Stomach (tissue), 9 donors: Measurements from ENCODE around the gene GPI. TPM values are rescaled to one million over a fixed set of nuclear protein-coding genes. Genes with fewer than 3 reads are reported as not detected.
A peak's percentile ranks its signal among the peaks of the same experiment; 100 is the strongest.

Experiments used
- DNase-seq, 2 donors: peaks; one replicate each; pipeline versions ENCODE4 v3.0.0 to v3.0.0-alpha.2; 2013 to 2019
- H3K27ac ChIP-seq, 5 donors: fragments of 200-600 bp in 4 of 5; sonication (generic) in 4 of 5; one replicate each; pipeline ENCODE4 v1.5.1; 2013 to 2019; ENCODE audit warnings: mild to moderate bottlenecking in 1 of 5, moderate library complexity in 1 of 5
- H3K27me3 ChIP-seq, 3 donors: fragments of 200-600 bp; sonication (generic); one replicate each; pipeline ENCODE4 v1.5.1; 2017 to 2019; ENCODE audit warnings: mixed run types in 1 of 3
- H3K36me3 ChIP-seq, 4 donors: fragments of 200-600 bp; sonication (generic); 1 replicate in 3 of 4; 2 replicates in 1 of 4; pipeline ENCODE4 v1.5.1; 2016 to 2019
- H3K4me1 ChIP-seq, 4 donors: fragments of 200-600 bp; sonication (generic); one replicate each; pipeline ENCODE4 v1.5.1; 2016 to 2019
- H3K4me3 ChIP-seq, 4 donors: fragments of 200-600 bp; sonication (generic) in 3 of 4; one replicate each; pipeline ENCODE4 v1.5.1; 2016 to 2019; ENCODE audit warnings: mild to moderate bottlenecking in 1 of 4
- H3K9me3 ChIP-seq, 4 donors: fragments of 200-600 bp; sonication (generic); one replicate each; pipeline ENCODE4 v1.5.1; 2016 to 2019
- EP300 ChIP-seq: sonication (generic); formaldehyde crosslinking; IDR thresholded peaks from one replicate; pipeline ENCODE4 v1.6.1; 2017; ENCODE audit warnings: antibody characterized with exemption
- POLR2A ChIP-seq, 4 donors: fragments of 450-650 bp; IDR thresholded peaks; one replicate each; pipeline ENCODE4 v1.6.1; 2016; ENCODE audit warnings: antibody characterized with exemption in 4 of 4, control low read depth in 2 of 4, mild to moderate bottlenecking in 1 of 4, moderate library complexity in 1 of 4
- POLR2AphosphoS5 ChIP-seq, 3 donors: sonication (generic); formaldehyde crosslinking; IDR thresholded peaks; one replicate each; pipeline ENCODE4 v1.6.1; 2016; ENCODE audit warnings: antibody characterized with exemption in 3 of 3
- WGBS, 5 donors: extraction: QIAGEN DNeasy Blood & Tissue Kit in 3 of 5; methylation state at CpG; one replicate each; pipeline versions ENCODE4 v1.1.5 to v1.1.7; 2013 to 2018; 5-methylcytosine and 5-hydroxymethylcytosine counted together
- intact Hi-C: fragments of 100-400 bp; cut with DNase I; formaldehyde crosslinking; loops from one replicate; pipeline ENCODE4 v1.15.1; 2023; ENCODE audit warnings: low total_unique reads
- polyA plus RNA-seq, 3 donors: library from polyadenylated mRNA; stranded (reverse); fragments of 200-250 nt; gene quantifications; one replicate each; pipeline ENCODE4 v1.2.3, GENCODE V29; 2013
- total RNA-seq, 5 donors: library from RNA; depleted of rRNA; stranded (reverse); fragments of >200 nt; gene quantifications; one replicate each; pipeline versions ENCODE4 v1.1.0 to v1.2.3, GENCODE V29; 2014 to 2016
- TF ChIP-seq, protein P1 (sequence below), 7 experiments: fragments of 450-650 bp in 4 of 7; fragments of 200-600 bp in 3 of 7; sonication (generic) in 3 of 7; IDR thresholded peaks; one replicate each; pipeline ENCODE4 v1.5.1; 2016 to 2019; ENCODE audit warnings: antibody characterized with exemption in 7 of 7, control low read depth in 2 of 7, mild to moderate bottlenecking in 1 of 7
- donor health status: healthy with polysubstance abuse.
- donor health status: Bipolar disorder and iron deficiency.
- donor health status: healthy.

Gene GPI
- total and polyA plus RNA-seq, 8 donors = 66.1 to 306 (median 98.3) TPM

DNA sequence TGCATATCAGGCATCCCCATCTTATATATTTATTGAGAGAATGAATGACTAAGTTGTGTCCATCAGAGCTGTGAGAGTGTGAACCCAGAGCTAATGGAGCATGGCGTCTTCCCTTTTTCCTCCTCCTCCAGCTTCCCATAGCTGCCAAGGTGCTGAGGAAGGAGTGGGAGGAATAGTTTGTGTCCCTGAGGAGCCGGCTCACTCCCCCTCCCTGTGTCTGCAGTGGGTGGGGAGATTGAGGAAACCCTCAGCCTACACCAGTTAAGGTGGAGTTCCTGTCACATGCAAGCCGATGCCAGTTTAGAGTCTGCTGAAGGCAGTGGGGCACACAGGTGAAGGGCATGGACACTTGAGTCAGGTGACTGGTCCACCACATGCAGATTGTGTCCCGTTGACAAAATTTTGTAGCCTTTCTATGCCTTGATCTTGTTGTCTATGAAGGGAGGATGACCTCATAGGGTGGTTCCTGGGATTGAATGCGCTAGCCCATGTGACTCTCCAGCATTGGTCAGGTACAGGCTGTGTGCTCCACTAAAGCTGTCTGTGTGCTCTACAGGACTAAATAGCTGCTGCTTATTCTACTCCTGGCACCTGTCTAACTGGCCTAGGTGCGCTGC, 47.6 kb upstream of the GPI start:
- no peak for TF ChIP-seq POLR2AphosphoS5 (IDR thresholded peaks at IDR 0.05)
- TF ChIP-seq, protein P1, sequence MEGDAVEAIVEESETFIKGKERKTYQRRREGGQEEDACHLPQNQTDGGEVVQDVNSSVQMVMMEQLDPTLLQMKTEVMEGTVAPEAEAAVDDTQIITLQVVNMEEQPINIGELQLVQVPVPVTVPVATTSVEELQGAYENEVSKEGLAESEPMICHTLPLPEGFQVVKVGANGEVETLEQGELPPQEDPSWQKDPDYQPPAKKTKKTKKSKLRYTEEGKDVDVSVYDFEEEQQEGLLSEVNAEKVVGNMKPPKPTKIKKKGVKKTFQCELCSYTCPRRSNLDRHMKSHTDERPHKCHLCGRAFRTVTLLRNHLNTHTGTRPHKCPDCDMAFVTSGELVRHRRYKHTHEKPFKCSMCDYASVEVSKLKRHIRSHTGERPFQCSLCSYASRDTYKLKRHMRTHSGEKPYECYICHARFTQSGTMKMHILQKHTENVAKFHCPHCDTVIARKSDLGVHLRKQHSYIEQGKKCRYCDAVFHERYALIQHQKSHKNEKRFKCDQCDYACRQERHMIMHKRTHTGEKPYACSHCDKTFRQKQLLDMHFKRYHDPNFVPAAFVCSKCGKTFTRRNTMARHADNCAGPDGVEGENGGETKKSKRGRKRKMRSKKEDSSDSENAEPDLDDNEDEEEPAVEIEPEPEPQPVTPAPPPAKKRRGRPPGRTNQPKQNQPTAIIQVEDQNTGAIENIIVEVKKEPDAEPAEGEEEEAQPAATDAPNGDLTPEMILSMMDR (IDR thresholded peaks at IDR 0.05) = no peak
- TF ChIP-seq POLR2A (IDR thresholded peaks at IDR 0.05) = no peak
- no peak for TF ChIP-seq EP300
- Histone ChIP-seq H3K27ac (peak overlapping the region in 3 of 5 donors; percentile 30 to 58 (median 41)), H3K9me3 (no peaks in the 10 kb centered on the region), H3K4me1 (peaks cover 5 to 30% (median 14%) of the 10 kb centered on the region in 4 donors), H3K27me3 (no peaks in the 10 kb centered on the region), H3K4me3 (no peak overlapping the region), H3K36me3 (peaks cover 9 to 28% (median 25%) of the 10 kb centered on the region in 4 donors)
- 60 to 83% (median 76%) methylated on average over 6 of the region's 6 CpGs for WGBS, 5 donors
- DNase-seq = peak in 1 of 2 donors; percentile 66
- intact Hi-C loops = no loop called here

DNA sequence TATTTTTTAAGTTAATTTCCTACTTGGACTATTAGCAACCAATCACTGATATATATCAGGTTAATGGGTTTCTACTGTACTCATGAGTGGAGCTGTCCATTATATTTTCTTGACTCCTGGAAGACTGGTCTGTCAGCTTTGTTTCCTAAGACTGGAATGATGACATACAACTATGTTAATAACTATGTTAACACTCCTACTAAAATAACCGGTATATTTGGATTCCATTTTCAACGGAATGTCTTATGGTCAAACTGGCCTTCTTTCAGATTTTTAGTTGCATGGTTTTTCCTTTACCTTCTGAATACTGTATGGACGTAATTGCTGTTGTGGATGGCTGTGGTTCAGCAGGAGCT, 45.8 kb upstream of the GPI start:
- Histone ChIP-seq H3K27me3 (no peaks in the 10 kb centered on the region), H3K4me3 (no peak overlapping the region), H3K9me3 (no peaks in the 10 kb centered on the region), H3K27ac (peak overlapping the region in 1 of 5 donors; percentile 4), H3K36me3 (peaks cover 15 to 43% (median 41%) of the 10 kb centered on the region in 4 donors), H3K4me1 (peaks cover 5 to 23% (median 14%) of the 10 kb centered on the region in 4 donors)
- DNase-seq = peak in 1 of 2 donors; percentile 31
- TF ChIP-seq POLR2AphosphoS5 (IDR thresholded peaks at IDR 0.05) (no peak), POLR2A (IDR thresholded peaks at IDR 0.05) (no peak), EP300 (no peak)
- TF ChIP-seq, protein P1 (IDR thresholded peaks at IDR 0.05) = no peak
- intact Hi-C loops = no loop called here
- 63 to 75% (median 65%) methylated on average over 3 of the region's 3 CpGs for WGBS, 5 donors

DNA sequence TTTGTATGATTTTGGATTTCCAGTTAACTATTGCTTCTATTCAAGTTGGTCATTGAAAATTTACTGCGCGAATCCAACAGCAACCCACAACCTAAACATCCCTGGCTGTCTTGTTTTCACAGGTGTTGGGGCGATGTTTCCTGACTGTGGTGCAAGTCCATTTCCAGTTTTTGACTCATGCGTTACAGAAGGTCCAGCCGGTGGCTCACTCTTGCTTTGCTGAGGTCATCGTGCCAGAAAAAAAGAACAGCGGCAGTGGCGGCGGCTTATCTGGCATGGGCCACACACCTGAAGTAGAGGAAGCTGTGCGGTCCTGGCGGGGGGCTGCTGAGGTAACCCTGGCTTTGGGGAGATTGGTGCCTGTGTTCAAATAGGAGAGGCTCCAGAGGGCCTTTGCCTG, 45.2 kb upstream of the GPI start:
- peaks cover 15 to 49% (median 44%) of the 10 kb centered on the region in 4 donors for H3K36me3 ChIP-seq
- TF ChIP-seq POLR2A (IDR thresholded peaks at IDR 0.05) = no peak
- no peak for TF ChIP-seq POLR2AphosphoS5 (IDR thresholded peaks at IDR 0.05)
- TF ChIP-seq, protein P1 (IDR thresholded peaks at IDR 0.05) = no peak
- H3K27ac ChIP-seq = peak overlapping the region in 3 of 5 donors; percentile 4 to 46 (median 6)
- no peak overlapping the region for H3K4me3 ChIP-seq
- DNase-seq = peak in 1 of 2 donors; percentile 34
- no peaks in the 10 kb centered on the region for H3K27me3 ChIP-seq
- 76 to 91% (median 88%) methylated on average over 11 of the region's 11 CpGs for WGBS, 5 donors
- H3K9me3 ChIP-seq = no peaks in the 10 kb centered on the region
- peaks cover 5 to 23% (median 14%) of the 10 kb centered on the region in 4 donors for H3K4me1 ChIP-seq
- intact Hi-C loops = no loop called here

DNA sequence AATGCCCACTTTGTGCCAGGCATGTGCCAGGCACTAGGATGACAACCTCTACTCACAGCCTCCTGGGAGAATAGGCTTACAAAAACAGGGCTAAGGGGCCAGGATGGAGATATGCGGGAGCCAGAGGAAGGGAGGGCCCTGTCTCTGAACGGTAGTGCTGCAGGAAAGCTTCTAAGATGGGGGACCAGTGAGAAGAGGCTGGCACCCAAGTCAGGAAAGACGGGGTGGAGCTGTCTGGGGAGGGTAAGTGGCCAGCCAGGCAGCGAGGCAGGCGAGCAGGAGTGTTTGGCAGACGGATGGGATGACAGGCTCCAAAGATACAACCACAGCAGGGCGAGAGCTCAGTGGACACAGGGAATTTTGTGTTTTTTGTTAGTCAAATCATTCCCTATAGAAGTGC, 44.7 kb upstream of the GPI start:
- peaks cover 15 to 53% (median 49%) of the 10 kb centered on the region in 4 donors for H3K36me3 ChIP-seq
- DNase-seq = no peak
- peak overlapping the region in 2 of 5 donors; percentile 6 to 46 for H3K27ac ChIP-seq
- TF ChIP-seq EP300 = no peak
- TF ChIP-seq, protein P1 (IDR thresholded peaks at IDR 0.05) = no peak
- no peak for TF ChIP-seq POLR2A (IDR thresholded peaks at IDR 0.05)
- no peak for TF ChIP-seq POLR2AphosphoS5 (IDR thresholded peaks at IDR 0.05)
- 72 to 88% (median 81%) methylated on average over 7 of the region's 7 CpGs for WGBS, 5 donors
- peaks cover 5 to 23% (median 14%) of the 10 kb centered on the region in 4 donors for H3K4me1 ChIP-seq
- H3K4me3 ChIP-seq = no peak overlapping the region
- no peaks in the 10 kb centered on the region for H3K9me3 ChIP-seq
- intact Hi-C loops = no loop called here
- no peaks in the 10 kb centered on the region for H3K27me3 ChIP-seq
